HG03342 (cell line): ENCODE measurements around the gene HSFX3.
"Not testable (repeated sequence)": the region's sequence is repeated elsewhere in the genome, so short reads cannot be mapped to it uniquely, and the experiment has no call there.

Source experiments
- ATAC-seq: cut with Tn5 transposase; IDR thresholded peaks from one replicate; pipeline ENCODE4 v1.9.1; 2021; ENCODE audit warnings: mild to moderate bottlenecking, moderate library complexity; ENCODE audit not compliant: unreplicated experiment

Gene HSFX3

DNA sequence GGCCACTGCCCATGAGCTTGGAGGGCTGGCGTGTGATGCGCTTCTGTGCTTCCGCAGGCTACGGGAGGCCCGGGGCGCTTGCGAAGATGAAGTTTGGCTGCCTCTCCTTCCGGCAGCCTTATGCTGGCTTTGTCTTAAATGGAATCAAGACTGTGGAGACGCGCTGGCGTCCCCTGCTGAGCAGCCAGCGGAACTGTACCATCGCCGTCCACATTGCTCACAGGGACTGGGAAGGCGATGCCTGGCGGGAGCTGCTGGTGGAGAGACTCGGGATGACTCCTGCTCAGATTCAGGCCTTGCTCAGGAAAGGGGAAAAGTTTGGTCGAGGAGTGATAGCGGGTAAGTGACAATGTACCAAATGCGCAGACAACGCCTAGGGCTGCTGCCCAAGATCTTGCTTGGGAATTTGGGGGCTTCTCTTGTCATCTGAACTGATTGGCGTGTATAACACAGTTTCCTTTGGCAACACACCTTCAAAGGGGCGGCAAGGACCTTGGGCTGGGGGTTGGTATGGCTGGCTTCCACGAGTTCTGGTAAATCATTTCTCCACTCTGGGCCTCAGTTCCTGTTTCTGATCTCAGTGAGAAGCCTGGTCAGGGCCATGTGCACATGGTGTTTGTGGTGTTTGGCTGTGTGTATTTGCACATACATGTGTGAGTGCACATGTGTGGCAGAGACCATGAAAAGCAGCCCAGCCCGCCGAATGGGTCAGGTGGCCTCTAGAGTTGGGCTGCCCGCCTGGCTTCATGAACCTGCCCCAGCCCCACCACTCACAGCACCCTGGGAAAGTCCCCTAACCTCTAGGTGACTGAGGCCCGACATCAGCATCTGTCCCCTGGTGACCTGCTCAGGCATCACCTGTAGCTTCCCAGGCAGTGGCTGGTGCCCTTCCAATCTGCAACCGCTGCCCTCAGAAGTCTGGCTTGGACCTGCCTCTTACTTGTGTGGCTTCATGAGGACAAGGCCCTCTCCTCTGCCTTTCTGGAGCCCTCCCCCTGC lies 3.9 kb downstream of the HSFX3 start:
- peak; percentile 59 for ATAC-seq

- ATAC-seq: no peak
These were observed 8.1 kb downstream of the HSFX3 start for GRCh38 chrX:149541521-149542047.

GRCh38 chrX:149540621-149541520 lies 8.9 kb downstream of the HSFX3 start, which contains the start of gene EOLA1:
Gene EOLA1 (plus strand): TSS chrX:149541012. CDS start chrX:149545631, 4,619 bp downstream.
- ATAC-seq: peak; percentile 68

DNA sequence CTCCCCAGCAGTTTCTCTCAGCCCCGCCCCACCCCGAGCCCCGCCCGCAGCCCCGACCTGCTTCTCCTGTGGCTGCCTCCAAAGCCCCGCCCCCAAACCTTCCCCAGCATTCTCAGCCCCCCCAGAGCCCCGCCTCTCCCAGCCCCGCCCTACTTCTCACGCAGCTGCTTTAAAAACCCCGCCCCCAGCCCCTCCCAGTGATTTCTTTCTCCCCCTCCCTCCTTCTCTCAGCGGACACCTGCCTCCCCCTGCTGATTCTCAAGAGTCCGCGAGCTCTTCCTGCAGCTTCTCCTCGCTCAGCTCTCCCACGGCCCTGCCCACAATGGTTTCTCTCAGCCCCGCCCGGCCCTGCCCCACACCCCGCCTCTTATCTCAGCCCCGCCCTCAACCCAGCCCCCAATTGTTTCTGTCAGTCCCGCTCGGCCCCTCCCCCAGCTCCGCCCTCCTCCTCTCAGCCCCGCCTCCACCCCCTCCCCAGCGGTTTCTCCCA lies 9.5 kb downstream of the HSFX3 start:
- ATAC-seq: peak; percentile 20

DNA sequence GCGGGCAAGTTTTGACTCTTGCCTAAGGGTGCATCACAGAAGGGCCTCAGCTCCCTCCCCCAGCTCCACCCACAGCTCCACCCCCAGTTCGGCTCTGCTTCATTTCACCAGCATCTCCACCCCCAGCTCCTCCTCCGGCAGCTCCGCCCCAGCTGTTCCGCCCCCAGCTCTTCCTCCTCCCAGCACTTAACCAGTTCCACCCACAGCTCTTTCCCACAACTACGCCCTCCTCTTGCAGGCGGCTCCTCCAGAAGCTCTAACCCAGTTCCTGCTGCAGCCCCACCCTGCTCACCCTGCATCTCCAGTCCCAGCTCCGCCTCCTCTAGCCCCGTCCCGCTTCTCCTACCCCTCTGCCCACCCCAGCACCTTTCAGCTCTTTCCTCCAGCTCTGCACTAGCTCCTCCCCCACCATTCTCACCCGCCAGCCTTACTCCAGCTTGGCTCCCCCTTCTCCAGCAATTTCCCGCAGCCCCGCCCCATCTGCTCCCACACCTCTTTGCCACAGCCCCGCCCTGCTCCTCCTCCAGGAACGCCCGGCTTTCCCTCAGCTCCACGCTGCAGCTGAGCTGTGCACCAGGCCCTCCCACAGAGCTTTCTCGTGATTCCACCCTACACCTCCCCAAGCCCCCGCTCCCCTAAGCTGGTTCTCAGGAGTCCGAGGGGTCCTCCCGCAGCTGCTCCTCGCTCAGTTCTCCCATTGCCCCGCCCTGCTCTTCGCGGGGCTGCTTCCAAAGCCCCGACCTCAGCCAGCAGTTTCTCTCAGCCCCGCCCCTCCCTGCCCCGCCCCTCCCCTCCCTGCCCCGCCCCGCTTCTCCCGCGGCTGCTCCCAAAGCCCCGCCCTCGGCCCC lies 10.2 kb downstream of the HSFX3 start:
- peak; percentile 48 for ATAC-seq

GRCh38 chrX:149537474-149537873 lies 12.2 kb downstream of the HSFX3 start:
- ATAC-seq: not testable (repeated sequence)

DNA sequence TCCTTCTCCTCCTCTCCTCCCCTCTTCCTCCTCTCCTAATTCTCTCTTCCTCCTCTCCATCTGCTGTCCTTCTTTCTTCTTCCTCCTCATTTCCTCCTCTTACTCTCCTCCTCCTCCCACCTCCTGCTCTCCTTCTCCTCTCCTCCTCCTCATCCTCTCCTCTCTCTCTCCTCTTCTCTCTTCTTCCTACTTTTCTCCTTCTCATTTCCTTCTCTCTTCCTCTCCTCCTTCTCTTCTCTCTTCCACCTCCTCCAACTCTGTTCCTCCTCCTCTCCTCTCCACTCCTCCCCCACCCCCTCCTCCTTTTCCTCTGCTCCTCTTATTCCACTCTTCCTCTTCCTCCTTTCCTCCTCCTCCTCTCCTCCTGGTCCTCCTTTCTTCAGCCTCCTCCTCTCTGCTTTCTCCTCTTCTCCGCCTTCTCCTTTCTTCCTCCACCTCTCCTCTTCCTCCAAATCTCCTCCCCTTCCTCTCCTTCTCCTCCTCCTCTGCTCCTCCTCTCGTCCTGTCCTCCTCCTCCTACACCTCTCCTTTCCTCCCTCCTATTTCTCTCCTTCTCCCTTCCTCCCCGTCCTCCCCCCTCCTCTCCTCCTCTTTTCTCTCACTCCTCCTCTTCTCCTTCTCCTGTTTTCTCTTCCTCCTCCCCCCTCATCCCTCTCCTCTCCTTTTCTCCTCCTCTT lies 14.7 kb downstream of the HSFX3 start:
- ATAC-seq: not testable (repeated sequence)

GRCh38 chrX:149533999-149534398 lies 15.7 kb downstream of the HSFX3 start:
- ATAC-seq: not testable (repeated sequence)

DNA sequence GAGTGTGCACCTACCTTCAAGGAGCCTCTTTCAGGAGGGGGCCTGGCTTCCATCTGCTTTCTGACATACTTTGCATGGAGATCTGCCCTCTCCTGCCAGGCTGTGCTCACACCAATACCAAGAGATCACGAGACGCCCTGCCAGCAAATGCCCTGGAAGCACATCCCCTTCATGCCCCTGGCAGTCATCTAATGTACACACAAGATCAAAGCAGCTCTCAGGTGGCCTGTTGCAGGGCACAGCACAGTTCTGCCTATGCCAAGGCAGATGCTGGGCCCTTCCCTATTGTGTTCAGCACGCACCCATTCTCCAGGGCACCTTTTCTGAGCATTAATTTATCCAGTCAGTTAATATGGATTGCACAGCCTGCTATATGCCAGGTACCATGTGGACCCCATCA lies 16.9 kb downstream of the HSFX3 start:
- not testable (repeated sequence) for ATAC-seq

GRCh38 chrX:149531599-149531998 lies 18.1 kb downstream of the HSFX3 start:
- peak; percentile 72 for ATAC-seq

GRCh38 chrX:149528381-149528780 lies 21.3 kb downstream of the HSFX3 start:
- ATAC-seq: no peak

DNA sequence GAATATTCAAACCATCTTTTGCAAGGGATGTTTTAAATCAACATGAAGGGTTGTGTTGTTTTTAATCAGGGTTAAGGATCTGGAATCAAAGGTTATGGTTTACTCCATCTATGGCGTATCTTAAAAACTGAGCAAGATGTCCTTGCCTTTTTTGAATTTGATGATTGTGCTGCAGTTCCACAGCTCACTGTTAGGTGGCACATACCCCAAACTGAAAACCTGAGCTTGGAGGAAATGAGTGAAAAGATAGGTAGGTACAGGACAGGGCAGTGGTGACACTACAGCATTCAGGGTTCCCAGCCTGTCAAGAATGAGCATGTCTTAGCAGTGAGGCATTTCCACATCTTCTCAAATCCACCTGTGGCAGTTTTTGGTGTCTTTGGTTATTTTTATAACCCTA lies 22.0 kb downstream of the HSFX3 start:
- peak; percentile 28 for ATAC-seq

DNA sequence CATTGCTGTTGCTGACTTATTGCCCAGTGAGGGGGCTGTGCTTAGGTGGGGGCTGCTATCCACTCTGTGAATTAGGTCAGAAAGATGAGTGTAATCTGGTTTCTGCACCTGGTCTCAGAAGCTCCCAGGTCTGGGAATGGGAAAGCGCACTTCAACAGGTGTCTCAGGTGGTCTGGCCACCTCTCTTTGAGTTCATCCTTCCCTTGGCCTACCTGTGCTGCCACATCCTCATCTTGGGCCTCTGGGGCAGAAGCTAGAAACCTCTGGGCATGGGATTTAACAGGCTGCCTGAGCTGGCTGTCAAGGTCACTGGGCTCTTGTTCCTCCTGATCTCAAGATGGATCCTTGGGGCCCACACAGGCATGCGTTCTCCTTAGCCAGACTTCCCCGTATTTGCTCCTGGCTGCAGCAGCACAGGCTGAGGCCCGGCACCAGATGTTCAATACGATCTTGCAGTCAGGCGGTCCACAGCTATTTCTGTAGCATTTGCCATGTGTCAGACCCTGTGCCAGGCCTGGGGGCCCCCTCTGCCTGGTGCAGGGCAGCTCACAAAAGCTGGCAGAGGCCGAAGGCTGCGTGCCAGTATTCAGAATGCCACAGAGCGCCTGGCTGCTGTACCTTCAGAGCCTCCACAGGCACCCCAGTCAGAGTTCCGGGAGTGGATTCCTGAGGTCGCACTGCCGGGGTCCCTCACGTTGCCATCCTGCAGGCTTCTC lies 23.2 kb downstream of the HSFX3 start:
- ATAC-seq: not testable (repeated sequence)

GRCh38 chrX:149525903-149526302 lies 23.8 kb downstream of the HSFX3 start:
- peak; percentile 22 for ATAC-seq

DNA sequence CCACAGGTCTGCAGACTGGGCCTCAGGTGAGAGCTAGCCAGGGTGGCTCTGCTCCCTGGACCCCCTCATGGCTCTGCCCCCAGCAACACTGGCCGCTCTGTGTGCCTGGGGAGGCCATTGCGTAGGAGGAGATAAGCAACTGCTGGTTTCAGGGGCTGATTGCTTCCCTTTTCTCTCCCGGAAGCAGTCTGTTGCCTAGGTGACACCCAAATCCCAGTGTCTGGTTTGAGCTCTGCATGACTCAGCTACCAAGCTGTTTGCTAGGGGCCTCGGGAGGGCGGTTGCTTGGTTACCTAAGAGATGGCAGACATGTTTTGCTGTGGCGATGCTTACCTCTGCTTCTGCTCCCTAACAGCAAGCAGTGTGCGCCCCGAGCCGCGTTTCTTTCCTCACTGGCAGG lies 24.3 kb downstream of the HSFX3 start:
- peak; percentile 94 for ATAC-seq

GRCh38 chrX:149522916-149523315 lies 26.8 kb downstream of the HSFX3 start:
- ATAC-seq: no peak

DNA sequence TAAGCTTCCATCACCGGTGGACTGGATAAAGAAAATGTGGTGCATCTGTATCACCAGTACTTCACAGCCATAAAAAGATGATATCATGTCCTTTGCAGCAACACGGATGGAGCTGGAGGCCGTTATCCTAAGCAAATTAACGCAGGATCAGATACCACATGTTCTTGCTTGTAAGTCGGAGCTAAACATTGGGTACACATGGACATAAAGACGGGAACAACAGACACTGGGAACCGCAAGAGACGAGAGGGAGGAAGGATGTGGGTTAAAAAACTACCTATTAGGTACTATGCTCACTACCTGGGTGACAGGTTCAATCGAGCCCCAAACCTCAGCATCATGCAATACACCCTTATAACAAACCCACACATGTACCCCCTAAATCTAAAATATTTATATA lies 28.3 kb downstream of the HSFX3 start:
- ATAC-seq: no peak

GRCh38 chrX:149520636-149521277 lies 29.0 kb downstream of the HSFX3 start:
- ATAC-seq: not testable (repeated sequence)
